Endothelial cell of umbilical vein (primary cell): ENCODE measurements around the gene RFC3.

Experiments used
- EZH2 ChIP-seq: IDR thresholded peaks from 2 replicates; pipeline ENCODE4 v1.6.1; 2012; ENCODE audit warnings: borderline replicate concordance, low read depth, mild to moderate bottlenecking, moderate library complexity, low read length, inconsistent platforms; ENCODE audit not compliant: severe bottlenecking
- MYC ChIP-seq: IDR thresholded peaks from one replicate; pipeline ENCODE4 v1.6.1; 2011; ENCODE audit warnings: mild to moderate bottlenecking, low read depth, low read length
- POLR2A ChIP-seq: IDR thresholded peaks from 2 replicates; pipeline ENCODE4 v1.6.1; 2012; ENCODE audit warnings: low read depth, mild to moderate bottlenecking, control low read depth, low read length
- TF ChIP-seq, protein P1 (sequence below), 2 donors: IDR thresholded peaks; 1 replicate in 1 of 2; 2 replicates in 1 of 2; pipeline ENCODE4 v1.5.1; 2011; ENCODE audit warnings: low read length in 2 of 2, mild to moderate bottlenecking in 2 of 2, moderate library complexity in 2 of 2, control low read depth in 1 of 2, inconsistent platforms in 1 of 2, low read depth in 1 of 2; ENCODE audit not compliant: insufficient read depth in 1 of 2; ENCODE audit errors: extremely low read depth in 1 of 2

DNA sequence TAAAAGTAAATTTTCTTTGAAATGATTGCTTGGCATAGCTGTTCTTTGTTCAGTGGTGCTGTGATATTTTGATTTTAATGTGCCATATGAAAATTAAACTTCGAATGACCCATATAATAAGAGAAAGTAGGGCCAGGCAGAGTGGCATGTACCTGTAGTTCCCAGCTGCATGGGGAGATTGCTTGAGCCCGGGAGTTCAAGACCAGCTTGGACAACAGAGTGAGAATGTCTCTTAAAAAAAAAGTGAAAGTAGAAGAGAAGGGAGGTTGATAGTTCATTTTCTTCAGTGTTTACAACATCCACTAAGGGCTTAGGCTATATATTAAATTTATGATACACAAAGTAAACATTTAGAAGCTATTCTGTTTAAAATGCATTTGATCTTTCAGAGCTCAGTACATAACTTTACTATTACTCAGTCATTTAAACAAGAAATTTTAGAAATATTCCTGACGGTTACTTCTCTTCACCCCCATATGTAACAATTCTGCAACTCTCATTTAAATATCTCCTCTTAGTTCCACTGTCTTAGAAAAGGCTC lies 17.2 kb upstream of the RFC3 start:
- no peak for TF ChIP-seq POLR2A
- TF ChIP-seq, protein P1, sequence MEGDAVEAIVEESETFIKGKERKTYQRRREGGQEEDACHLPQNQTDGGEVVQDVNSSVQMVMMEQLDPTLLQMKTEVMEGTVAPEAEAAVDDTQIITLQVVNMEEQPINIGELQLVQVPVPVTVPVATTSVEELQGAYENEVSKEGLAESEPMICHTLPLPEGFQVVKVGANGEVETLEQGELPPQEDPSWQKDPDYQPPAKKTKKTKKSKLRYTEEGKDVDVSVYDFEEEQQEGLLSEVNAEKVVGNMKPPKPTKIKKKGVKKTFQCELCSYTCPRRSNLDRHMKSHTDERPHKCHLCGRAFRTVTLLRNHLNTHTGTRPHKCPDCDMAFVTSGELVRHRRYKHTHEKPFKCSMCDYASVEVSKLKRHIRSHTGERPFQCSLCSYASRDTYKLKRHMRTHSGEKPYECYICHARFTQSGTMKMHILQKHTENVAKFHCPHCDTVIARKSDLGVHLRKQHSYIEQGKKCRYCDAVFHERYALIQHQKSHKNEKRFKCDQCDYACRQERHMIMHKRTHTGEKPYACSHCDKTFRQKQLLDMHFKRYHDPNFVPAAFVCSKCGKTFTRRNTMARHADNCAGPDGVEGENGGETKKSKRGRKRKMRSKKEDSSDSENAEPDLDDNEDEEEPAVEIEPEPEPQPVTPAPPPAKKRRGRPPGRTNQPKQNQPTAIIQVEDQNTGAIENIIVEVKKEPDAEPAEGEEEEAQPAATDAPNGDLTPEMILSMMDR (IDR thresholded peaks at IDR 0.05; ENCODE audit: extremely low read depth in 1 of 2, insufficient read depth in 1 of 2, low read depth in 1 of 2, low read length in 2 of 2), result no peak
- no peak for TF ChIP-seq MYC
- TF ChIP-seq EZH2, result no peak
